Naive thymus-derived CD8-positive, alpha-beta T cell (primary cell): ENCODE measurements around the gene LRRC28. TPM values are rescaled to one million over a fixed set of nuclear protein-coding genes. Genes with fewer than 3 reads are reported as not detected.

Source experiments
- ATAC-seq, 2 donors: fragments of 150-1000 bp; cut with Tn5 transposase in 1 of 2; sonication (Bioruptor Pico), chemical (Tn5 transposase) in 1 of 2; 1 replicate in 1 of 2; 2 replicates in 1 of 2; pipeline ENCODE4 v1.10.0; 2021; ENCODE audit warnings: mild to moderate bottlenecking in 2 of 2, moderate library complexity in 2 of 2
- POLR2A ChIA-PET: fragments of 350-600 bp; sonication (Branson Sonifier 250); formaldehyde crosslinking; loops from one replicate; lab custom pipeline; 2021; ENCODE audit warnings: antibody characterized with exemption; lab: Charles Lee
- DNase-seq, 10 donors: peaks; one replicate each; pipeline versions ENCODE4 v3.0.0 to v3.0.0-alpha.2; 2020 to 2022
- H3K27ac Mint-ChIP-seq, 10 donors: one replicate each; pipeline ENCODE4 v1.8.0; 2020 to 2022; ENCODE audit warnings: mild to moderate bottlenecking in 10 of 10, mixed read lengths in 10 of 10, moderate library complexity in 4 of 10, inconsistent platforms in 1 of 10
- H3K27me3 Mint-ChIP-seq, 5 donors: one replicate each; pipeline ENCODE4 v1.8.0; 2021 to 2022; ENCODE audit warnings: mixed read lengths in 5 of 5
- H3K36me3 Mint-ChIP-seq, 3 donors: one replicate each; pipeline ENCODE4 v1.8.0; 2020 to 2022; ENCODE audit warnings: mixed read lengths in 3 of 3, mild to moderate bottlenecking in 2 of 3, inconsistent platforms in 1 of 3
- H3K4me1 Mint-ChIP-seq, 4 donors: one replicate each; pipeline ENCODE4 v1.8.0; 2021 to 2022; ENCODE audit warnings: mixed read lengths in 4 of 4
- H3K4me3 Mint-ChIP-seq, 10 donors: one replicate each; pipeline ENCODE4 v1.8.0; 2020 to 2022; ENCODE audit warnings: mild to moderate bottlenecking in 10 of 10, mixed read lengths in 10 of 10, moderate library complexity in 6 of 10, inconsistent platforms in 1 of 10
- H3K9me3 Mint-ChIP-seq, 9 donors: one replicate each; pipeline ENCODE4 v1.8.0; 2020 to 2022; ENCODE audit warnings: mixed read lengths in 9 of 9, mild to moderate bottlenecking in 3 of 9, inconsistent platforms in 1 of 9, moderate library complexity in 1 of 9
- polyA plus RNA-seq, 3 donors: library from polyadenylated mRNA; unstranded; fragments of 300-500 nt; fragmentation: Illumina TruSeq; gene quantifications; one replicate each; pipeline ENCODE4 v1.2.3, GENCODE V29; 2021
- total RNA-seq, 8 experiments: library from RNA in 2 of 8; stranded (reverse) in 2 of 8; gene quantifications; one replicate each; pipeline ENCODE4 v1.2.3 and lab custom pipeline; 2021 to 2026

The LRRC28 gene
- total and polyA plus RNA-seq, 5 experiments from 2014 or later, result 14.9 to 21.4 (median 16.7) TPM

DNA sequence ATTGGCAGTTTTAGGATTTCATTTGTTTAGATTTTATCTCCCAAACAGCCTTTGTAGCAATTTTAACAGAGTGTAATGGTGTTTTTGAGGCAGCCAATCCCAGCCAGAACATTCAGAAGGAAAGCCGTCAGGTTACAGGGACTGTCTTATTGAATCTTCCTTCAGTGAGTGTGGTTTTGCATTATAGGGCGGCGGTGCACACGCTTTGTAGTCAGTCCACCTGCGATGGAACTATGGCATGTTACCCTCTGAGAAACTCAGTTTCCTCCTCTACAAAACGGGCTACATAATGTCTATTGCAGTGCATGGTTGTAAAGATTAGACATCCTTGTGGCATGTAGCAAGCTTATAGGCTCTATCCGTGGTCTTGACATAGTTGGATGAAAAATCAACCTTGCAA, 1.0 kb downstream of the LRRC28 start:
- peak overlapping the region in 6 of 10 donors; percentile 1 to 89 (median 70) for H3K27ac Mint-ChIP-seq

DNA sequence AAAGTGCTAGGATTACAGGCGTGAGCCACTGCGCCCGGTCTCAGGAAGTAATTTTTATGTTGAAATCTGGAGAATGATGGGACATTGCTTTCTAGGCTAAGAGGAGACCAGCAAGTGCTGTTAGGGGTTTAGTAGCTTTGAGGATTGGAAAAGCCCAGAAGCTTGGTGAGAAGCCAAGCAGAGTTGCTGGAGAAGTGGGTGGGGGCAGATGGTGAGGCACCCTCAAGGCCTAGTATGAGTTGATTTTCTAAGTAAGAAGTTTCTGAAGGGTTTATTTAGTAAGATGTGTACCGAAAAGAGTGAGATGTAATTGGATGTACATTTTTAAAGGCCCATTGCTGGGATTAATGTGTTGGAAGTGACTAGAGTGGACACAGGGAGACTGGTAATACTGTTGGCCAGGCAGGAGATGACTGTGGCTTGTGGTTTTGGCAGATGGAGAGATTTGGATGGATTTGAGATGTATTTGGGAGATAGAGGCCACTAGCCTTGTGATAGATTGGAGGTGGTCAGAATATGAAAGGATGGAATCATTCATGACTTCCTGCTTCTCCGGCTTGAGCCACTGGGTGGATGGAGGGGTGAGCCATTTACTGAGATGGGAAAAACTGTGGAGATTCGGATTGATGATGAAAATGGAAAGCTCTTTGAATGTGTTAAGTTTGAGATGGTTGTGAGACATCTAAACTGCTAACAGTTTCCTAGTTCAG, 2.3 kb downstream of the LRRC28 start:
- H3K27ac Mint-ChIP-seq, result no peak overlapping the region
- ATAC-seq (no peak), DNase-seq (no peak)
- POLR2A ChIA-PET, result no interaction called here
- peaks cover 9 to 22% (median 12%) of the 10 kb centered on the region in 3 donors for H3K36me3 Mint-ChIP-seq
- H3K4me3 Mint-ChIP-seq, result peak overlapping the region in 3 of 10 donors; percentile 0 to 32 (median 21)
- H3K27me3 Mint-ChIP-seq, result peaks cover 0 to 4% (median 0%) of the 10 kb centered on the region in 5 donors
- peaks cover 0 to 6% (median 2%) of the 10 kb centered on the region in 9 donors for H3K9me3 Mint-ChIP-seq
- H3K4me1 Mint-ChIP-seq, result peaks cover 26 to 34% (median 29%) of the 10 kb centered on the region in 4 donors

More for the DNA sequence above, 1.0 kb downstream of the LRRC28 start:
- peaks cover 0 to under 1% (median 0%) of the 10 kb centered on the region in 5 donors for H3K27me3 Mint-ChIP-seq
- POLR2A ChIA-PET, result interaction anchor here (1.5 kb wide), 1 partner anchor 673 kb away, joined by 4 read pairs; no protein-coding TSS in a partner anchor
- H3K4me1 Mint-ChIP-seq, result peaks cover 23 to 34% (median 29%) of the 10 kb centered on the region in 4 donors
- ATAC-seq (no peak), DNase-seq (no peak)
- H3K36me3 Mint-ChIP-seq, result peaks cover 4 to 12% (median 4%) of the 10 kb centered on the region in 3 donors
- H3K9me3 Mint-ChIP-seq, result peaks cover 0 to 6% (median 2%) of the 10 kb centered on the region in 9 donors
- H3K4me3 Mint-ChIP-seq, result peak overlapping the region; percentile 86 to 93 (median 92)

DNA sequence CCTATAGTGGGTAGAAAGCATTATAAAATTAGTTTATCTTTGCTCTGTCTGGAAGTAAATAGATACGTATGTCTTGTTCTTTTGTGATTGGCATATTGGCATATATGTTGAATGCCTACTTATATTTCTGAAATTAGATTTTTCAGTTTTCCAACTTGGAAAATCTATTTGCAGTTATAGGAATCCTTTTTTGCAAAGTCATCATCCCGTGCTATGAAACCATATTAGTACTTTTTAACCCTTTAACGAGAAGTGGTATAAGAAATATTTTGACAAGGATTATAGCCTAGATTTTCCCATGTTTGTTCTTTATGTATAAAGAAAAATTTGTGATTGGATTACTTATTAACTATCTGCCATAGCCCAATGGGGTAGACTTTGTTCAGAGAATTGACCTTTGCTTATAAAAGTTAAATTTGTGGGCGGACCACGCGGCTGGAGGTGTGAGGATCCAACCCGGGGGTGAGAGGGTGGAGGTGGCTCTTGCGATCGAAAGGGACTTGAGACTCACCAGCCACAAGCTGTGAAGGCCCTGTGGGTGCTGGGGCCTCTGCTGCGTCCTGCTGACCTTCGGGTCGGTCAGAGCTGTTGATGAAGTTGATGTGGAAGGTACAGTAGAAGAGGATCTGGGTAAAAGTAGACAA, 5.9 kb downstream of the LRRC28 start:
- peaks cover 0 to 4% (median 0%) of the 10 kb centered on the region in 5 donors for H3K27me3 Mint-ChIP-seq
- POLR2A ChIA-PET, result no interaction called here
- no peak for ATAC-seq
- peaks cover 15 to 37% (median 26%) of the 10 kb centered on the region in 3 donors for H3K36me3 Mint-ChIP-seq
- DNase-seq, result no peak
- no peaks in the 10 kb centered on the region for H3K9me3 Mint-ChIP-seq
- no peak overlapping the region for H3K4me3 Mint-ChIP-seq
- H3K27ac Mint-ChIP-seq, result peak overlapping the region in 1 of 10 donors; percentile 66
- peaks cover 16 to 18% (median 17%) of the 10 kb centered on the region in 4 donors for H3K4me1 Mint-ChIP-seq

DNA sequence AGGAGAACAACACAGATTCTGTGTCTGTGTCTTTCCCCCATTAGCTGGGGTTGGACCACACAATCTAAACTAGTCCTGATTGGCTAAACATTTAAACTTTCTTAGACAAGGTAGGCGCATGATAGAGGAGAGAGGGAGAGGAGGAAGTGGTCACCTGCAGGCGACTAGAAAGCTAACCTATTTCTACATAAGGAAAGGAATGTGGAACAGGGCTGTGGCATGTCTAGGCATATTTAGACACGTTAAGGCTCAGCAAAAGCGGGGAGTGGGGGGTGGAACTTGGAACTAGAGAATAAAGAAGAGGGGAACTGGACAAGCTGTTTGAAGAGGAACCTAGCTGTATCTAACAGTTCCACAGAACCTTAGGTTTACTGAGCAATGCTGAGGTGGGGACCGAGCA, 12.8 kb downstream of the LRRC28 start:
- Mint-ChIP-seq H3K36me3 (peaks cover 10 to 21% (median 15%) of the 10 kb centered on the region in 3 donors), H3K27me3 (no peaks in the 10 kb centered on the region), H3K4me1 (peaks cover 0 to 6% (median 2%) of the 10 kb centered on the region in 4 donors), H3K27ac (no peak overlapping the region), H3K9me3 (no peaks in the 10 kb centered on the region), H3K4me3 (no peak overlapping the region)
- no peak for DNase-seq
- ATAC-seq, result no peak
- POLR2A ChIA-PET, result no interaction called here

- Mint-ChIP-seq H3K27ac (no peak overlapping the region), H3K4me3 (no peak overlapping the region), H3K36me3 (peaks cover 5 to 15% (median 8%) of the 10 kb centered on the region in 3 donors), H3K27me3 (no peaks in the 10 kb centered on the region), H3K9me3 (no peaks in the 10 kb centered on the region), H3K4me1 (peaks cover 0 to 6% (median 1%) of the 10 kb centered on the region in 4 donors)
- ATAC-seq, result no peak
- POLR2A ChIA-PET, result no interaction called here
- no peak for DNase-seq
Observed at GRCh38 chr15:99265541-99266070, 14.3 kb downstream of the LRRC28 start.

DNA sequence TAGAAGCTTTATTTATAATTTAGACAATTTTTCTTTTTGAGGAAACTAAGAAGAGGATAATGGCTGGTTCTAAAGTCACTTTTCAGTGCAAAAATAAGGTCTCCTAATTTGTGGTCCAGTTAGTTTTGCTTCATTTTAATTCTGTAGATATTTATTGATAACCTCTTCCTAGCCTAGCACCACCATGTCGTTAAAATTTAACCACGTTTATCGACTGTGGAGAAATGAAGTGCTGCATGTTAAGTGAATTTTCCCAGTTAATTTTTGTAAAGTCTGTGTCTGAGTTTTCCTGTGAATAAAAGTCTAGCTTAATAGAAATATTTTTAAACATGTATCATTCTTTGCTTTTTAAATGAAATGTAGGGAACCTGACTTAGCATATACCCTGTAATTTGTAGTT, 16.7 kb downstream of the LRRC28 start:
- no peak for ATAC-seq
- no peaks in the 10 kb centered on the region for H3K9me3 Mint-ChIP-seq
- DNase-seq, result no peak
- POLR2A ChIA-PET, result no interaction called here
- H3K4me1 Mint-ChIP-seq, result peaks cover 0 to 6% (median 1%) of the 10 kb centered on the region in 4 donors
- H3K4me3 Mint-ChIP-seq, result no peak overlapping the region
- no peak overlapping the region for H3K27ac Mint-ChIP-seq
- peaks cover 0 to 7% (median 3%) of the 10 kb centered on the region in 3 donors for H3K36me3 Mint-ChIP-seq
- no peaks in the 10 kb centered on the region for H3K27me3 Mint-ChIP-seq

DNA sequence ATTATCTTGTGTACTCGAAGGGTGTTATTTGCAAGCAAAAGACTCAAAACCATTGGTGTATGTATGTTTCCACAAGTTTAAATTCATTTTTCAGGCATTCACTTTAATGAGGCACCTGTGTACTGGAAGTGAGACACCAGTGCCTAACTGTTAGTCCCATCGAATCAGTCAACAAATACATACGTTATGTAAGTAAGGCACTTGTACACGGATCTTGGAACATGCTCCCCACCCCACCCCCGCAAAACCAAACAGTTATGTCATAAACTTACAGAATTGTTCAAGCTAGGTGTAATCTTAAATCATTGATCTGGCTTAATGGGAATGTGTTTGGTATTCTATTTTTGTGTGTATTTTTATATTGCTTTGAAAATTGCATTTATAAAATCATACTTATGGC, 17.1 kb downstream of the LRRC28 start:
- Mint-ChIP-seq H3K4me3 (no peak overlapping the region), H3K9me3 (no peaks in the 10 kb centered on the region), H3K36me3 (peaks cover 0 to 7% (median 3%) of the 10 kb centered on the region in 3 donors), H3K4me1 (peaks cover 0 to 6% (median 1%) of the 10 kb centered on the region in 4 donors), H3K27me3 (no peaks in the 10 kb centered on the region), H3K27ac (no peak overlapping the region)
- DNase-seq (no peak), ATAC-seq (no peak)
- POLR2A ChIA-PET, result no interaction called here

GRCh38 chr15:99273801-99274200, 22.5 kb downstream of the LRRC28 start:
- no peak for ATAC-seq
- Mint-ChIP-seq H3K4me1 (peaks cover 0 to 10% (median 3%) of the 10 kb centered on the region in 4 donors), H3K27me3 (no peaks in the 10 kb centered on the region), H3K9me3 (no peaks in the 10 kb centered on the region), H3K27ac (no peak overlapping the region), H3K4me3 (no peak overlapping the region), H3K36me3 (peaks cover 0 to 2% (median 1%) of the 10 kb centered on the region in 3 donors)
- POLR2A ChIA-PET, result no interaction called here
- no peak for DNase-seq

DNA sequence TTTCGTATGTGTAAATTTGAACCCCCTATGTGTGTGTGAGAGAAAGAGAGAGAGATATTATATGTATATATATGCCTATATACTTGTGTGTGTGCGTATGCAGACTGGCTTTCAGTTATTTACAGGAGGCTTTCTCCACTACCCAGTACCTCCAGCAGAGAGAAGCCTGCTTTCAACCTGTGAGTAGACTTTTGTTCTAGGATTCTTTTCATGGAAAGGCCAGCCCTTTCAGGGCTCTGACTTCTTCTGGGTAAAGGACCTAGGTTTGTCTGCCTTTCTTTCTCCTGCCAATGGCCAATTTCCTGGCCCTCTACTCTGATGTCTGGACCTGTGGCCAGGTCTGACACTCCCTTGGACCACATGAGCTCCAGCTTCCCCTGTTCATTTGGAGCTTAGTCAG, 23.8 kb downstream of the LRRC28 start:
- no peak overlapping the region for H3K4me3 Mint-ChIP-seq
- H3K27me3 Mint-ChIP-seq, result no peaks in the 10 kb centered on the region
- H3K36me3 Mint-ChIP-seq, result peaks cover 0 to 10% (median 8%) of the 10 kb centered on the region in 3 donors
- H3K27ac Mint-ChIP-seq, result no peak overlapping the region
- DNase-seq (no peak), ATAC-seq (no peak)
- H3K4me1 Mint-ChIP-seq, result peaks cover 0 to 22% (median 11%) of the 10 kb centered on the region in 4 donors
- H3K9me3 Mint-ChIP-seq, result peaks cover 0 to 3% (median 0%) of the 10 kb centered on the region in 9 donors
- POLR2A ChIA-PET, result no interaction called here

GRCh38 chr15:99275525-99276128, 24.3 kb downstream of the LRRC28 start:
- H3K27ac Mint-ChIP-seq, result peak overlapping the region in 1 of 10 donors; percentile 53
- DNase-seq (no peak), ATAC-seq (no peak)
- POLR2A ChIA-PET, result no interaction called here
- peaks cover 0 to 3% (median 0%) of the 10 kb centered on the region in 9 donors for H3K9me3 Mint-ChIP-seq
- peaks cover 0 to 22% (median 14%) of the 10 kb centered on the region in 4 donors for H3K4me1 Mint-ChIP-seq
- no peaks in the 10 kb centered on the region for H3K27me3 Mint-ChIP-seq
- H3K36me3 Mint-ChIP-seq, result peaks cover 0 to 12% (median 8%) of the 10 kb centered on the region in 3 donors
- H3K4me3 Mint-ChIP-seq, result no peak overlapping the region

DNA sequence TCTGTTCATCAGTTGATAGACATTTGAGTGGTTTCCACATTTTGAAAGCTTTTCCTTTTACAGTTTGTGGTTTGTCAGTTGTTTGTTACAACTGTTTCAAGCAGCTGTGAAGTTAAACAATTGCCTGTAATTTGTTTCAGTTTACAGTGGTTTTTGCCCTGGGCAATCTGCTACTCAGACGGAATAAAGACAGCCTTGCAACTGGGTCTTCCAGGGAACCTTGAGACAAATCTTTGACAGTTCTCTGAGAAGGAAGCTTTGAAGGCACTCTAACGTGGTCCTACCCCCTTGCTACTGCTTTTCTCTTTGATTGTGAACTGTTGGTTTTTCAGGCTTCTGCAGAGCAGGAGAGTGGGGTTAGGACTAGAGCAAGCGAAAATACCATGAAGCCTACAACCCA, 28.0 kb downstream of the LRRC28 start:
- Mint-ChIP-seq H3K27ac (no peak overlapping the region), H3K9me3 (peaks cover 0 to 3% (median 0%) of the 10 kb centered on the region in 9 donors), H3K27me3 (no peaks in the 10 kb centered on the region), H3K4me1 (peaks cover 4 to 25% (median 15%) of the 10 kb centered on the region in 4 donors), H3K36me3 (peaks cover 0 to 14% (median 13%) of the 10 kb centered on the region in 3 donors), H3K4me3 (no peak overlapping the region)
- POLR2A ChIA-PET, result no interaction called here
- ATAC-seq, result no peak
- DNase-seq, result no peak

DNA sequence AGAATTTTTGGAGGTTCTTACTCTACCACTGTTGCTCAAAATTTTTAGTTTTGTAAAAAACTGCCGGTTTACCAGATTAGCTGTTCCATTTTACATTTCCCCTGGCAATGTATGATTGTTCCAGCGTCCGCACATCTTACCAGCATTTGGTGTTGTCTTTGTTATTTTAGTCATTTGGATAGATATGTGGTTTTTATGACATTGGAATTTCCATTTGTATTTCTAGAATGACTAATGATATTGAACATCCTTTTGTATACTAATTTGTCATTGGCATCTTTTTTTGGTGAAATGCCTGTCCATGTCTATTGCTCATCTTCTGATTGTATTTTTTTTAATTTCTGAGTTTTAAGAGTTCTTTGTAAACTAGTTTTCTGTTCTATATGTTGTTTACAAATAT, 28.5 kb downstream of the LRRC28 start:
- Mint-ChIP-seq H3K27me3 (no peaks in the 10 kb centered on the region), H3K36me3 (peaks cover 0 to 18% (median 17%) of the 10 kb centered on the region in 3 donors), H3K4me3 (no peak overlapping the region), H3K27ac (no peak overlapping the region), H3K4me1 (peaks cover 4 to 25% (median 15%) of the 10 kb centered on the region in 4 donors), H3K9me3 (peaks cover 0 to 3% (median 0%) of the 10 kb centered on the region in 9 donors)
- POLR2A ChIA-PET, result no interaction called here
- no peak for ATAC-seq
- DNase-seq, result no peak
